GM21367 (cell line): ENCODE measurements around the gene PLEKHA4.
A peak's percentile ranks its signal among the peaks of the same experiment; 100 is the strongest.
"Not testable (repeated sequence)": the region's sequence is repeated elsewhere in the genome, so short reads cannot be mapped to it uniquely, and the experiment has no call there.

ENCODE experiments used
- ATAC-seq: cut with Tn5 transposase; IDR thresholded peaks from one replicate; pipeline ENCODE4 v1.9.1; 2021; ENCODE audit not compliant: unreplicated experiment

The PLEKHA4 gene

DNA sequence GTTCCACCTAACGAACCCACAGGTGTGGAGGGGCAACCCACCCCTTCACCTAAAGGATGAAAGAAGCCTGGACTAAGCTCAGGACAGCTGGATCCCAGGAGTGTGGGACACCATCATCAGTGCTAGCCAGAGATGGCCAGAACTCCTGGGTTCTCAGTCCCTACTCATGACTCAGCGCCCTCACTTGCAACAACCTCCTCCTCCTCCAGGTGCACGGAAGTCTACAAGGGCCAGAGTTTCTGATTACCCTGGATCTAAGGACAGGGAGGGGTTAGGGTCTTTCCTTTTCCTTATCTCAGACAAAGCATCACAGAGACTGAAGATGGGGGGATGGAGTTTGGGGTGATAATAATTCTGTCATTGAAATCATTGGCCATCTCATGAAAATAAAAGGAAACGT is 22.1 kb upstream of the PLEKHA4 start:
- ATAC-seq: no peak

DNA sequence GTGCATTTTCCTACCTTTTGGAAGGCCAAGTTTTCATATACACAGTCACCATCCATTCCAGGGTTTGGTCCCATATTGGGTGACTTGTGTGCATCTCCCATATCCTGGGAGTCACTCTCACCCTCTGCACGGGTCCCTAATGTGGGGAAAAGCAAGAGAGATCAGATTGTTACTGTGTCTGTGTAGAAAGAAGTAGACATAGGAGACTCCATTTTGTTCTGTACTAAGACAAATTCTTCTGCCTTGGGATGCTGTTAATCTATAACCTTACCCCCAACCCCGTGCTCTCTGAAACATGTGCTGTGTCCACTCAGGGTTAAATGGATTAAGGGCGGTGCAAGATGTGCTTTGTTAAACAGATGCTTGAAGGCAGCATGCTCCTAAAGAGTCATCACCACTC is 21.1 kb upstream of the PLEKHA4 start:
- ATAC-seq: not testable (repeated sequence)

DNA sequence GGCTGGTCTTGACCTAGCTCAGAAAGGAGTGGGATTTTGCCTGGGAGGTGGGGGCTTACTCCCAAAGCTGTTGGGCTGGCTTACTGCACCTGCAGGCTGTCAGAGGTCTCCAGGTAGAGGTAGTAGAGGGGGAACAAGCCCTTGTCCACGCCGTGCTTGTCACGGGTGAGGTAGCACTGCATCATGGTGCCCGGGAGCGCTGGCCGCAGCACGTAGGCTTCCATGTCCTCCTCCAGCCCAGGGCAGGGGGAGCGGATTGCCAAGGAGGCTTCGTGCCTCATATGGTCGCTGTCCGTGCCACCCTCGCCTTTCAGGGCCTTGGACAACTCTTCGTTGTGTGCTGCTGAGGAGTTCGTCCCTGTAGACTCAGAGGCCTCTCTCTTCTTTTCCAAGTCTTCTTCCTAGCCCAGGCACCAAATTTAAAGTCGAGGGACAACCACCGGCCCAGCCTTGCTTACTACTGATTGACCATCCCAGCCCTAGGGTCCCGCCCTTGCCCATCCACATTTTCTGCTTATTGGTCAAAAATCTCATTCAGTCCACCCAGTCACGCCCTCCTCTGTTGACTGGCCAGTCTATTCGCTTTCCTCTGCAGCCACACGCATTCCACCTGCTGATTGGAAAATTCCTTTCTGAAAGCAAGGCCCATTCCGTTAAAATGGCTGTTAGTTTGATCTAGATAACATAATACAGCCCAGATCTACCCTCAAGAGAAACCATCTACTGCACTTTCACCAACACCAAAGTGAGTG is 19.6 kb upstream of the PLEKHA4 start:
- no peak for ATAC-seq

DNA sequence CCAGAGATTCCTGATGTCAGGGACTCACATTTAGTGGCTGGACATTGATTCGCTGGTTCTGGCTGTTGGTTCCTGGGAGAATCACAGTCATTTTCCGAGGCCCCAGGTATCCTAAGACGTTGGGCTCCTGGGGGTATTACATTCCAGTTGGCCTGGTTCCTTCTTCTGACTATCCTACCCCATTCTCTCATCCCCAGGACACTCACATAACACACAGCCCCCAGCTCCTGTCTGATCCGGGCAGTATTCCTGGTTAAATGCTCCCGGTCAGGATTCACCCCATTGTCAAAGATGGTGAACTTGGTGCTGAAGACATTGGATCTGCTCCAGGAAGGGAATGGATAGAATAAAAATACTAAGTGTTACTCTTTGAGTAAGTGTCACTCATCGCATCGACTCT is 15.3 kb upstream of the PLEKHA4 start:
- no peak for ATAC-seq

DNA sequence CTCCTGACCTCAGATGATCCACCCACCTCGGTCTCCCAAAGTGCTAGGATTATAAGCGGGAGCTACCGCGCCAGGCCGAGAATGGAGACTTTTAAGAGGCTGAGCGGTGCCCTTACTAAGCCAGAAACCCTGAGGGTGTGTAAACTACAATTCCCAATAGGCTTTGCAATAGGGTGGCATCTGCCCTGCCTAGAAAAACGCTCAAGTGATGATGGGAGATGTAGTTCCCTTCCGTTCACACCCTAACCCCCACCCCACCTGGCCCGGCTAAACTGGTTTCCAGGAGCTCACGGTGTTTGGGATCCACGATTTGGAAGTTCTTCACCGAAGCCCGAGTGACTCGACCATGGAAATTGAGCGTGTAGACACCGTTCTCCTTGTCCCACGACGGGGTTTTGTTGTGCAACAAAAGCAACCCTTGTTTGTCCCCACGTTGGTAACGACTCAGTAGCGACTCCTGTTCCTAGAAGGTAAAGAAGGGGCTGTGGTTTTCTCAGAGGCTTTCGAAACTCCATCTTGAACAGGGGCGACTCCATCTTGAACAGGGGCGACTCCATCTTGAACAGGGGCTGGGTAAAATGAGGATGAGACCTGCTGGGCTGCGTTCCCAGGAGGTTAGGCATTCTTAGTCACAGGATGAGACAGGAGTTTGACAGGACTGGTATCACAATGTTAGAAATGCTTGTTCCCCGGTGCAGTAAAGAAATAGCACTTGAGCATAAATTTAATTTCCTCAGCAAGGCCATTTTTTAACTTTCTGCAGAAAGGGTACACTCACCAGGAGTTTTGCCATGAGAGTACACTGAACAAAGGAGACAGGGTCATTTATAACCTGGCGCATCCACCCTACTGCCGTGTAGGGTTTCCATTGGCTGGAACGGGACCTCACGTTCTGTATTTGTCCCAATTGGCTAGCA is 13.6 kb upstream of the PLEKHA4 start:
- ATAC-seq: no peak

DNA sequence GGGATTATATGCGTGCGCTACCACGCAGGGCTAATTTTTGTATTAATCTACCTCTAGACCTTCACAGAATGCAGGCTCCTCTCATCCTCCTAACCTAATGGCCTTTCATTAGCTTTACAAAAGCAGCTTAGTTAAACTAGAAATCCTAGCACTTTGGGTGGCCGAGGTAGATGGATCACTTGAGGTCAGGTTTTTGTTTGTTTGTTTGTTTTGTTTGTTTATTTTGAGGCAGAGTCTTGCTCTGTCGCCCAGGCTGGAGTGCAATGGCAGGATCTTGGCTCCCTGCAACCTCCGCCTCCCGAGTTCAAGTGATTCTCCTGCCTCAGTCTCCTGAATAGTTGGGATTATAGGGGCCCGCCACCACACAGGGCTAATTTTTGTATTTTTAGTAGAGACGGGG is 11.3 kb upstream of the PLEKHA4 start:
- ATAC-seq: not testable (repeated sequence)

DNA sequence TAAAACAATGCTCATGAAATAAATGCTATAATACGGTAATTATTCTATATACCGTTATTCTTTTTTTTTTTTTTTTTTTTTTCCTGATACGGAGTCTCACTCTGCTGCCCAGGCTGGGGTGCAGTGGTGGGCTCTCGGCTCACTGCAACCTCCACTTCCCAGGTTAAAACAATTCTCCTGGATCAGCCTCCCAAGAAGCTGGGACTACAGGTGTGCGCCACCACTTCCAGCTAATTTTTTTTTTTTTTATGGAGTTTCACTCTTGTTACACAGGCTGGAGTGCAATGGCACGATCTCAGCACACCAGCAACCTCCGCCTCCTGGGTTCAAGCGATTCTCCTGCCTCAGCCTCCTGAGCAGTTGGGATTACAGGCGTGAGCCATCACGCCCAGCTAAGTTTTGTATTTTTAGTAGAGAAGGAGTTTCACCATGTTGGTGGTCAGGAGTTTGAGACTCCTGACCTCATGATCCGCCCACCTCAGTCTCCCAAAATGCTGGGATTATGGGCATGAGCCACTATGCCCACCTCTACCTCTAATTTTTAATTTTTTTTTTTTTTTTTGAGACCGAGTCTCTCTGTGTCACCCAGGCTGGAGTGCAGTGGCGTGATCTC is 10.7 kb upstream of the PLEKHA4 start:
- no peak for ATAC-seq

DNA sequence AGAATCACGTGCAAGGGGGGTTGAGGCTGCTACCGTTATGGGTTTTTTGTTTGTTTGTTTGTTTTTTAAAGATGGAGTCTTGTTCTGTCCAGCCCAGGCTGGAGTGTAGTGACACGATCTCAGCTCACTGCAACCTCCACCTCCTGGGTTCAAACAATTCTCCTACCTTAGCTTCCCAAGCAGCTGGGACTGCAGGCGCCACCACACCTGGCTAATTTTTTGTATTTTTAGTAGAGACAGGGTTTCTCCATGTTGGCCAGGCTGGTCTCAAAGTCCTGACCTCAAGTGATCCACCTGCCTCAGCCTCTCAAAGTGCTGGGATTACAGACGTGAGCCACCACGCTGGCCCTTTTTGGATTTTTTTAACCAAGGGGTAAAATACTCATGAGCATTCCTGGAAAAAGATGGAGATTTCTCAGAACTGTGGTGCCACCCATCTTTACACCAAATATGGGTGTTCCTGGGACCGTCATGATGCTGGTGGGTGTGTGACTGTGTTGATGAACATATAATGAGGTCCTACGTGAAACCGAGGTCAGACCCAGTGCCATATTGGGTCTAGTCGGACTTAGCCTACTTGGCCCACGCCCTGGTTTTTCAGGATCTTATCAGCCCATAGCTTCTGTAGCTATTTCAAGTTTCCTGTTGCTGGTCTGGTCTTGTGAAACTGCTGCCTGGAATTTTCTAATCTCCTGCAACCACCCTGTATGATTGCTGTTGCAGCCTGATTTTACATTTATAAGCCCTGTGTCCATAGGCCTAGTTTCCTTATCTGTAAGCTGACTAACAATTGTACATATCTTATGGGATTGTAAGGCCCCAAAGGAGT is 10.0 kb upstream of the PLEKHA4 start:
- no peak for ATAC-seq

DNA sequence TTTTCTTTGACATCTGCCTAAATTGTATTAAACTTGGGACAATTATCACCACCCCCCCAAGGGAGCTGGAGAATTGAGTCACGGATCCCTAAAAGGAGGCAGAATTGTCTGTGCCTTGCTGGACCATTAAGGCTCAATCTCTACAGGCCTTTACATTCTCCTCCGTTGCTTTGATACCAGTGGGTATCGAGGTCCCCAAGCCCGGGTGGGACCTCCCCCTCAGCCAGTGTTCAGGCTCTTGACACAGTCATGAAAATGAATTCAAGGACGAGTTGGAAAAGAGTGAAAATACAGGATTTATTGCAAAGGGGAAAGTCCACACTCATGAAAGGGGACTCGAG is 9.4 kb upstream of the PLEKHA4 start:
- no peak for ATAC-seq

DNA sequence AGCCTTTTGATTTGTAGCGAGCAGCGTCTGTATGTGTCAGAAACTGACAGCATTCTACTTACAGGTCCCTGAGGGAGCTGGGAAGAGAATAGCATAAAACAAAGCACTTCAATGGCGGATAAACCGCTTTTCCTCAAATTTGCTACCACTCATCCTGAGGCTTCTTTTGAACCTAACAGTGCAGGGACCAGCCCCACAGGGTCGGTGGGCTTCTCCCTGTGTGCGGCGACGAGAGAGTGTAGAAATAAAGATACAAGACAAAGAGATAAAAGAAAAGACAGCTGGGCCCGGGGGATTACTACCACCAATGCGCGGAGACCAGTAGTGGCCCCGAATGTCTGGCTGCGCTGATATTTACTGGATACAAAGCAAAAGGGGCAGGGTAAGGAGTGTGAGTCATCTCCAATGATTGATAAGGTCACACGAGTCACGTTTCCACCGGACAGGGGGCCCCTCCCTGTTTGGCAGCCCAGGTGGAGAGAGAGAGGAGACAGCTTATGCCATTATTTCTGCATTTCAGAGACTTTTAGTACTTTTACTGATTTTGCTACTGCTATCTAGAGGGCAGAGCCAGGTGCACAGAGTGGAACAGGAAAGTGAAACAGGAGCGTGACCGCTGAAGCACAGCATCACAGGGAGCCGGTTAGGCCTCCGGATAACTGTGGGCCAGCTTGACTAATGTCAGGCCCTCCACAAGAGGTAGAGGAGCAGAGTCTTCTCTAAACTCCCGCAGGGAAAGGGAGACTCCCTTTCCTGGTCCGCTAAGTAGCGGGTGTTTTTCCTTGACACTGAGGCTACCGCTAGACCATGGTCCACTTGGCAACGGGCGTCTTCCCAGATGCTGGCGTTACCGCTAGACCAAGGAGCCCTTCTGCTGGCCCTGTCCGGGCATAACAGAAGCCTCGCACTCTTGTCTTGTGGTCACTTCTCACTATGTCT is 7.9 kb upstream of the PLEKHA4 start:
- ATAC-seq: not testable (repeated sequence)

DNA sequence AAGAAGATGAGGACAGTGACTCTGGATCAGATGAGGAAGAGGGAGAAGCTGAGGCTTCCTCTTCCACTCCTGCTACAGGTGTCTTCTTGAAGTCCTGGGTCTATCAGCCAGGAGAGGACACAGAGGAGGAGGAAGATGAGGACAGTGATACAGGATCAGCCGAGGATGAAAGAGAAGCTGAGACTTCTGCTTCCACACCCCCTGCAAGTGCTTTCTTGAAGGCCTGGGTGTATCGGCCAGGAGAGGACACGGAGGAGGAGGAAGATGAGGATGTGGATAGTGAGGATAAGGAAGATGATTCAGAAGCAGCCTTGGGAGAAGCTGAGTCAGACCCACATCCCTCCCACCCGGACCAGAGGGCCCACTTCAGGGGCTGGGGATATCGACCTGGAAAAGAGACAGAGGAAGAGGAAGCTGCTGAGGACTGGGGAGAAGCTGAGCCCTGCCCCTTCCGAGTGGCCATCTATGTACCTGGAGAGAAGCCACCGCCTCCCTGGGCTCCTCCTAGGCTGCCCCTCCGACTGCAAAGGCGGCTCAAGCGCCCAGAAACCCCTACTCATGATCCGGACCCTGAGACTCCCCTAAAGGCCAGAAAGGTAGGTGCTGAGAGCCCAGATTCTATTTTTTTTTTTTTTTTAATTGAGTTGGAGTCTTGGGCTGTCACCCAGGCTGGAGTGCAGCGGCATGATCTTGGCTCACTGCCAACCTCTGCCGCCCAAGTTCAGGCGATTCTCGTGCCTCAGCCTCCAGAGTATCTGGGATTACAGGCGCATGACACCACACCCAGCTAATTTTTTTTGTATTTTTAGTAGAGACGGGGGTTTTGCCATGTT is 6.1 kb upstream of the PLEKHA4 start:
- no peak for ATAC-seq

DNA sequence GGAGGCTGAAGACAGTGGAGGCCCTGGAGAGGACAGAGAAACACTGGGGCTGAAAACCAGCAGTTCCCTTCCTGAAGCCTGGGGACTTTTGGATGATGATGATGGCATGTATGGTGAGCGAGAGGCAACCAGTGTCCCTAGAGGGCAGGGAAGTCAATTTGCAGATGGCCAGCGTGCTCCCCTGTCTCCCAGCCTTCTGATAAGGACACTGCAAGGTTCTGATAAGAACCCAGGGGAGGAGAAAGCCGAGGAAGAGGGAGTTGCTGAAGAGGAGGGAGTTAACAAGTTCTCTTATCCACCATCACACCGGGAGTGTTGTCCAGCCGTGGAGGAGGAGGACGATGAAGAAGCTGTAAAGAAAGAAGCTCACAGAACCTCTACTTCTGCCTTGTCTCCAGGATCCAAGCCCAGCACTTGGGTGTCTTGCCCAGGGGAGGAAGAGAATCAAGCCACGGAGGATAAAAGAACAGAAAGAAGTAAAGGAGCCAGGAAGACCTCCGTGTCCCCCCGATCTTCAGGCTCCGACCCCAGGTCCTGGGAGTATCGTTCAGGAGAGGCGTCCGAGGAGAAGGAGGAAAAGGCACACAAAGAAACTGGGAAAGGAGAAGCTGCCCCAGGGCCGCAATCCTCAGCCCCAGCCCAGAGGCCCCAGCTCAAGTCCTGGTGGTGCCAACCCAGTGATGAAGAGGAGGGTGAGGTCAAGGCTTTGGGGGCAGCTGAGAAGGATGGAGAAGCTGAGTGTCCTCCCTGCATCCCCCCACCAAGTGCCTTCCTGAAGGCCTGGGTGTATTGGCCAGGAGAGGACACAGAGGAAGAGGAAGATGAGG is 5.3 kb upstream of the PLEKHA4 start:
- ATAC-seq: no peak

DNA sequence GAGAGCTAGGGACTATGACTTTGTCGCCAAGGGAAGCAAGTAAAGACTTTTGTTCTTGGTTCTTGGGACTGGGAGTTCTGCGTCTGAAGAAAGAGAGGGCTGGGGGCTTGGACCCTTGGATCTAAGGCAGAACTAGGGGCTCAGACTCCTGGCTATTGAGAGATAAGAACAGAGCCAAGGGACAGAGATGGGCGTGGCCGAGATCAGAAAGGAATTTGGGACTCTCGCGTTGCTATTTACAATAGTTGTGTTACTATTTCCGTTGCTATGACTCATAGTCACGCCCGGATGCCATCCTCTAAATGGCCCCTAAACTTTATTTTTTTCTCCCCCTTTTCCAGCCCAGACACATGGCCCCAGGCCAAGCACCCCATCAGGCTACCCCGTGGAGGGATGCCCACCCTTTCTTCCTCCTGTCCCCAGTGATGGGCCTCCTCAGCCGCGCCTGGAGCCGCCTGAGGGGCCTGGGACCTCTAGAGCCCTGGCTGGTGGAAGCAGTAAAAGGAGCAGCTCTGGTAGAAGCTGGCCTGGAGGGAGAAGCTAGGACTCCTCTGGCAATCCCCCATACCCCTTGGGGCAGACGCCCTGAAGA is 4.6 kb upstream of the PLEKHA4 start:
- no peak for ATAC-seq

DNA sequence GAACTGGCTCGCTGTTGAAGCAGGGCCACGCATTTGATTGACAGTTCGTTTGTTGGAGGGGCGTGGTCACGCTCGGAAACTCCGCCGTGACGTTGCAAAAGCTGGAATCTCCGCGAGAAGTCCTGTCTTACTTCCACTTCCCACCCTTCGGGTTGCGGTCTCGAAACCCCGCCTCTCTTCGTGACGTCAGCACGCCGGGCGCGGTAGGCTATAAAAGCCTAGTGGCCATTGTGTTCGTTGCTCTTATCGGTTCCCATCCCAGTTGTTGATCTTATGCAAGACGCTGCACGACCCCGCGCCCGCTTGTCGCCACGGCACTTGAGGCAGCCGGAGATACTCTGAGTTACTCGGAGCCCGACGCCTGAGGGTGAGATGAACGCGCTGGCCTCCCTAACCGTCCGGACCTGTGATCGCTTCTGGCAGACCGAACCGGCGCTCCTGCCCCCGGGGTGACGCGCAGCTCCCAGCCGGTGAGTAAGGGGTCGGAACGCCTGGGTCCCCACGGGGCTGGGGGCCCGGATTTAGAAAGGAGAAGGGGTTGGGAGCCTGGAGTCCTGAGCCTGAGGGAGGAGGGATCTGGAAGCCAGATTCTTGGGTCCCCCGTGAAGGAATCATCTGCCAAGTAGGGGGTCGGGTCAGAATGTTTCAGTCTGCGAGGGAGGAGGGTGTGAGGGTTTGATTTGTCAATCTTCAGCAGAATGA is 3.9 kb upstream of the PLEKHA4 start, which contains the start of gene PPP1R15A:
Gene PPP1R15A, plus strand, starts transcription at position 240 of the 702 bp plus-strand sequence. CDS start 813 bp downstream, outside the sequence.
- ATAC-seq: peak; percentile 39

DNA sequence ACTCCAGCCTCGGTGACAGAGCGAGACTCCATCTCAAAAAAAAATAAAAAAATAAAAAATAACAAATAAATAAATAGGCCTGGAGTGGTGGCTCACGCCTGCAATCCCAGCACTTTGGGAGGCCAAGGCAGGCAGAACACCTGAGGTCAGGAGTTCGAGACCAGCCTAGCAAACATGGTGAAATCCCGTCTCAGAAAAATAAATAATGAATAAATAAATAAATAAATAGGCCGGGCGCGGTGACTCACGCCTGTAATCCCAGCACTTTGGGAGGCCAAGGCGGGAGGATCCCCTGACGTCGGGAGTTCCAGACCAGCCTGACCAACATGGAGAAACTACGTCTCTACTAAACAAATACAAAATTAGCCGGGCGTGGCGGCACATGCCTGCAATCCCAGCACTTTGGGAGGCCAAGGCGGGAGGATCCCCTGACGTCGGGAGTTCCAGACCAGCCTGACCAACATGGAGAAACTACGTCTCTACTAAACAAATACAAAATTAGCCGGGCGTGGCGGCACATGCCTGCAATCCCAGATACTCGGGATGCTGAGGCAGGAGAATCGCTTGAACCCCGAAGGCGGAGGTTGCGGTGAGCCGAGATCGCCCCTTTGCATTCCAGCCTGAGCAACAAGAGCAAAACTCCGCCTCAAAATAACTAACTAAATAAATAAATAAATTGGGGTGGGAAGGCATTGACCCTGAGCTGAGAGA is 3.2 kb upstream of the PLEKHA4 start:
- ATAC-seq: not testable (repeated sequence)

DNA sequence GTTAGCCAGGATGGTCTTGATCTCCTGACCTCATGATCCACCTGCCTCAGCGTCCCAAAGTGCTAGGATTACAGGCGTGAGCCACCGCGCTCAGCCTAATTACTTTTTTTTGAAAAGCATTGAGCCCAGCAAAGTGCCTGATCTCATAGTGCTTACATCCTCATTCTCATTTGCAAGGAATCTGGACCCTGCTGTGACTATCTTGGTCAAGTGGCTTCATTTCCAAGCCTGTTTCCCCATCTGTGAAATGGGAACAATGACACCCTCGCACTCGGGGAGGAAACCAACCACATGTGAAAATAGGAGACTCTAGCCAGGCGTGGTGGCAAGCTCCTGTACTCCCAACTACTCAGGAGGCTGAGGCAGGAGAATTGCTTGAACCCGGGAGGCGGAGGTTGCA is 1.6 kb upstream of the PLEKHA4 start:
- no peak for ATAC-seq
